ENCODE data around the gene ADAMTSL5.
"Not testable (repeated sequence)": the region's sequence is repeated elsewhere in the genome, so short reads cannot be mapped to it uniquely, and the experiment has no call there.

Gene ADAMTSL5

DNA sequence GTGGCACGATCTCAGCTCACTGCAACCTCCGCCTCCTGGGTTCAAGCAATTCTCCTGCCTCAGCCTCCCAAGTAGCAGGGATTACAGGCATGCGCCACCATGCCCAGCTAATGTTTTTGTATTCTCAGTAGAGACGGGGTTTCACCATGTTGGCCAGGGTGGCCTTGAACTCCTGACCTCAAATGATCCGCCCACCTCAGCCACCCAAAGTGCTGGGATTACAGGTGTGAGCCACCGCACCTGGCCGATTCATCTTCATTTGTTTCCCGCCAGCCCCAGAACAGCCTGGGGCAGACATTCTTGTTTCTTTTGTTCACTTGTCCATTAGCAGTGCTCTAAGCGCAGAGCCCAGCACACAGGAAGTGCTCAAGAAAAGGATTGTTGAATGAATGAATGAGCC, 35.8 kb downstream of the ADAMTSL5 start:
- not testable (repeated sequence) for DNase-seq

- no peak for DNase-seq
These were observed 36.9 kb downstream of the ADAMTSL5 start for GRCh38 chr19:1475751-1476437.

- DNase-seq, result no peak
These were observed 38.0 kb downstream of the ADAMTSL5 start for GRCh38 chr19:1474765-1475351.

GRCh38 chr19:1474011-1474764, 38.6 kb downstream of the ADAMTSL5 start:
- no peak for DNase-seq

GRCh38 chr19:1473085-1473851, 39.6 kb downstream of the ADAMTSL5 start:
- DNase-seq, result no peak

- DNase-seq, result no peak
These were observed 40.4 kb downstream of the ADAMTSL5 start for GRCh38 chr19:1472231-1473084.

DNA sequence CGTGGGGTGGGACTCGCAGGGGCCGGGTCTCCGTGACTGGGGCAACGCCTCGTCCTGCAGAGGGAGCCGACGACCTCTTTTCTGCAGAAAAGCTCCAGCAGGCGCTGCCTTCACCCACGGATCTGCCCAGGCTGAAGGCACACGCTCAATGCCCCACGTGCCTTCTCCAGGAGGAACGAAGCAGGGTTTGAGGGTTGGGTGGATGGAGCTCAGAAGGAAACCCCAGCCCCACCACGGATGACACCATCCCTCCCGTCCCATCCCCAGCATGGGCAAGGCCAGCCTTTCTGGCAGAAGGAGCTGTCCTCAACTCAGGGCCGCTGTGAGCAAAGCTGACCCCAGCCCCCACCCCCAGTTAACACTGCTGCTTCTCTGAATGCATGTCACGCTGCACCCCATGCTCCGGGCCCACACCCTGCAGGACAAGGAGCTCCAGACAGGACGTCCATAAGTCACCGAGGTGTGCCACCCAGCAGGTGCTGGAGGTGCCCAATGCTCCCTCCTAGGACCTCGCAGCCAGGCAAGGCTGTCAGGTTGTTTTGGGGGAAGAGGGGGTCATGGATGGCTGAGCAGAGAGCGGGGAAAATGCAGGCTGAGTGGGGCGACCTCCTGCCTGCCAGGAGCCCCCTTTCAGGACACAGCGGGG, 41.2 kb downstream of the ADAMTSL5 start:
- DNase-seq, result no peak

- DNase-seq, result no peak
These were observed 41.8 kb downstream of the ADAMTSL5 start for GRCh38 chr19:1471010-1471514.

- DNase-seq, result peak; percentile 61 to 81
These were observed 42.4 kb downstream of the ADAMTSL5 start for GRCh38 chr19:1470305-1471009.

DNA sequence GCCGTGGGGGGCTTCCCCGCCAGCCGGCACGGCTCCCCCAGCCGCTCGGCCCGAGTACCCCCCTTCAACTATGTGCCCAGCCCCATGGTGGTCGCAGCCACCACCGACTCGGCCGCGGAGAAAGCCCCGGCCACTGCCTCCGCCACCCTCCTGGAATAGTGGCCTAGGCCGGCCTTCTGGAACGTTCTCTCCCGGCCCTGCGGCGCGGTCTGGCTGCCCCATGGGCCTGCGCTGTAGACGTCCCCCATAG, 42.8 kb downstream of the ADAMTSL5 start:
- no peak for DNase-seq

- no peak for DNase-seq
These were observed 43.4 kb downstream of the ADAMTSL5 start for GRCh38 chr19:1469255-1470054.

DNA sequence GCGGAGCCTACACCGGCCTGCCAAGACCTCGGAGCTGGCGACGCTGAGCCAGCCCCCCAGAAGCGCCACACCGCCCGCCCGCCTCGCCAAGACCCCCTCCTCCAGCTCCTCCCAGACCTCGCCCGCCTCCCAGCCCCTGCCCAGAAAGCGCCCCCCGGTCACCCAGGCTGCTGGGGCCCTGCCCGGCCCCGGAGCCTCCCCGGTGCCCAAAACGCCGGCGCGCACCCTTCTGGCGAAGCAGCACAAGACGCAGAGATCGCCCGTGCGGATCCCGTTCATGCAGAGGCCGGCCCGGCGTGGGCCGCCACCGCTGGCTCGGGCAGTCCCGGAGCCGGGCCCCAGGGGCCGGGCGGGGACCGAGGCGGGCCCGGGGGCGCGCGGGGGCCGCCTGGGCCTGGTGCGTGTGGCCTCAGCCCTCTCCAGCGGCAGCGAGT, 44.0 kb downstream of the ADAMTSL5 start:
- no peak for DNase-seq

- no peak for DNase-seq
These were observed 44.5 kb downstream of the ADAMTSL5 start for GRCh38 chr19:1468274-1468820.

GRCh38 chr19:1467490-1468273, 45.1 kb downstream of the ADAMTSL5 start:
- no peak for DNase-seq

DNA sequence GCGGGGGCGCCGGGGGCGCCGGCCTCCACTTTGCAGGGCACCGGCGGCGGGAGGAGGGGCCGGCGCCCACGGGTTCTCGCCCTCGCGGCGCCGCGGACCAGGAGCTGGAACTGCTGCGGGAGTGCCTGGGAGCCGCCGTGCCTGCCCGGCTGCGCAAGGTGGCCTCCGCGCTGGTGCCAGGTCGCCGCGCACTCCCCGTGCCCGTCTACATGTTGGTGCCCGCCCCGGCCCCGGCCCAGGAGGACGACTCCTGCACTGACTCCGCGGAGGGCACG, 45.7 kb downstream of the ADAMTSL5 start:
- DNase-seq, result no peak

DNA sequence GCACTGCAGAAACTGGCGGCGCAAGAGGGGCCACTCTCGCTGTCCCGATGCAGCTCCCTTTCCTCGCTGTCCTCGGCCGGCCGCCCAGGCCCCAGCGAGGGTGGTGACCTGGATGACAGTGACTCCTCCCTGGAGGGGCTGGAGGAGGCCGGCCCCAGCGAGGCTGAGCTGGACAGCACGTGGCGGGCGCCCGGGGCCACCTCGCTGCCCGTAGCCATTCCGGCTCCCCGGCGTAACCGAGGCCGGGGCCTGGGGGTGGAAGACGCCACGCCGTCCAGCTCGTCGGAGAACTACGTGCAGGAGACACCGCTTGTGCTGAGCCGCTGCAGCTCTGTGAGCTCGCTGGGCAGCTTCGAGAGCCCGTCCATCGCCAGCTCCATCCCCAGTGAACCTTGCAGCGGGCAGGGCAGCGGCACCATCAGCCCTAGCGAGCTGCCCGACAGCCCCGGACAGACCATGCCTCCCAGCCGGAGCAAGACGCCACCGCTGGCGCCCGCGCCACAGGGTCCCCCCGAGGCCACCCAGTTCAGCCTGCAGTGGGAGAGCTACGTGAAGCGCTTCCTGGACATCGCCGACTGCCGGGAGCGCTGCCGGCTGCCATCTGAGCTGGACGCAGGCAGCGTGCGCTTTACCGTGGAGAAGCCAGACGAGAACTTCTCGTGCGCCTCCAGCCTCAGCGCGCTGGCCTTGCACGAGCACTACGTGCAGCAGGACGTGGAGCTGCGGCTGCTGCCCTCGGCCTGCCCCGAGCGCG, 46.2 kb downstream of the ADAMTSL5 start:
- no peak for DNase-seq

DNA sequence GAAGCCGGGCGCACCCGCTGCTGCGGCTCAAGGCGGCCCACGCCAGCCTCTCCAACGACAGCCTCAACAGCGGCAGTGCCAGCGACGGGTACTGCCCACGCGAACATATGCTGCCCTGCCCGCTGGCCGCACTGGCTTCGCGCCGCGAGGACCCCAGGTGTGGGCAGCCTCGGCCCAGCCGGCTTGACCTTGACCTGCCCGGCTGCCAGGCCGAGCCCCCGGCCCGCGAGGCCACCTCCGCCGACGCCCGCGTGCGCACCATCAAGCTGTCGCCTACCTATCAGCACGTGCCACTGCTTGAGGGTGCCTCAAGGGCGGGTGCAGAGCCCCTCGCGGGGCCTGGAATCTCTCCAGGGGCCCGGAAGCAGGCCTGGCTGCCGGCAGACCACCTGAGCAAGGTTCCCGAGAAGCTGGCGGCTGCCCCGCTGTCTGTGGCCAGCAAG, 46.8 kb downstream of the ADAMTSL5 start:
- no peak for DNase-seq

GRCh38 chr19:1465191-1466016, 47.4 kb downstream of the ADAMTSL5 start:
- DNase-seq, result peak in 1 of 2 donors; percentile 52

All from CD4-positive, alpha-beta T cell treated with Interferon alpha-2 for 1 hour (primary cell).